ENCODE measurements around the gene SCYGR5.

DNA sequence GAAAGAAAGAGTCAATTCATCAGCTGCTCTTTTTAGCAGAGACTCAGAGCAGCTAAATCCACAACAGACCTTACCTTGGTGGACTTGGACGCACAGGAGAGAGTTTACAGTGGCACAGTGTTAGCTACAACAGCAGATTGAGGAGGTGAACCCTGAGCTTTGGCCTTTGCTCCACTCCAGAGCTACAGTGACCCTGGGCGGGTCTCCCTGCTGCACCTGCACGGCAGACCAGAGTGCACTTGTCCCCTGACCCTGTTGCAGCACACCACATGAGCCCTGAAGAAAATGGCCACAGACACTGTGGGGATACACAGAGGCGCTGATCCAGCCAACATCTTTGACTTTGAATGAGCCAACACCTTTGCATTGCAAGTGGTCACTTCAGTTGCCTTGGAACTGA, 40.3 kb downstream of the SCYGR5 start:
- TF ChIP-seq, protein P1, sequence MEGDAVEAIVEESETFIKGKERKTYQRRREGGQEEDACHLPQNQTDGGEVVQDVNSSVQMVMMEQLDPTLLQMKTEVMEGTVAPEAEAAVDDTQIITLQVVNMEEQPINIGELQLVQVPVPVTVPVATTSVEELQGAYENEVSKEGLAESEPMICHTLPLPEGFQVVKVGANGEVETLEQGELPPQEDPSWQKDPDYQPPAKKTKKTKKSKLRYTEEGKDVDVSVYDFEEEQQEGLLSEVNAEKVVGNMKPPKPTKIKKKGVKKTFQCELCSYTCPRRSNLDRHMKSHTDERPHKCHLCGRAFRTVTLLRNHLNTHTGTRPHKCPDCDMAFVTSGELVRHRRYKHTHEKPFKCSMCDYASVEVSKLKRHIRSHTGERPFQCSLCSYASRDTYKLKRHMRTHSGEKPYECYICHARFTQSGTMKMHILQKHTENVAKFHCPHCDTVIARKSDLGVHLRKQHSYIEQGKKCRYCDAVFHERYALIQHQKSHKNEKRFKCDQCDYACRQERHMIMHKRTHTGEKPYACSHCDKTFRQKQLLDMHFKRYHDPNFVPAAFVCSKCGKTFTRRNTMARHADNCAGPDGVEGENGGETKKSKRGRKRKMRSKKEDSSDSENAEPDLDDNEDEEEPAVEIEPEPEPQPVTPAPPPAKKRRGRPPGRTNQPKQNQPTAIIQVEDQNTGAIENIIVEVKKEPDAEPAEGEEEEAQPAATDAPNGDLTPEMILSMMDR (IDR thresholded peaks at IDR 0.05; ENCODE audit: extremely low read depth in 1 of 2, insufficient read depth in 1 of 2, low read depth in 1 of 2, low read length in 2 of 2): no peak
- TF ChIP-seq EZH2 (IDR thresholded peaks at IDR 0.05; ENCODE audit: borderline replicate concordance, low read depth, low read length, severe bottlenecking) (no peak), JUN (IDR thresholded peaks at IDR 0.05; ENCODE audit: borderline replicate concordance, insufficient read depth, insufficient read length, low read depth) (no peak), POLR2A (IDR thresholded peaks at IDR 0.05; ENCODE audit: low read depth, low read length) (no peak), GATA2 (IDR thresholded peaks at IDR 0.05; ENCODE audit: insufficient read depth, insufficient read length, low read depth, low read length) (no peak)
- TF ChIP-seq, protein P2, sequence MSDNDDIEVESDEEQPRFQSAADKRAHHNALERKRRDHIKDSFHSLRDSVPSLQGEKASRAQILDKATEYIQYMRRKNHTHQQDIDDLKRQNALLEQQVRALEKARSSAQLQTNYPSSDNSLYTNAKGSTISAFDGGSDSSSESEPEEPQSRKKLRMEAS (IDR thresholded peaks at IDR 0.05; ENCODE audit: insufficient read depth, insufficient read length): no peak
